ENCODE results near the gene RBM44.

RBM44 gene

GRCh38 chr2:237791977-237792727 is 6.4 kb upstream of the RBM44 start:
- TF ChIP-seq POLR2A (IDR thresholded peaks at IDR 0.05; ENCODE audit: low read depth, low read length) (no peak), POLR2AphosphoS5 (IDR thresholded peaks at IDR 0.05; ENCODE audit: low read depth, low read length) (no peak), TAF1 (IDR thresholded peaks at IDR 0.05; ENCODE audit: borderline replicate concordance, low read depth, low read length) (no peak)
- DNase-seq (ENCODE audit: insufficient read length) = no peak
- no peak for FAIRE-seq

GRCh38 chr2:237797253-237797652 is 1.3 kb upstream of the RBM44 start:
- DNase-seq (ENCODE audit: insufficient read length) (no peak), FAIRE-seq (no peak)
- no peak for TF ChIP-seq POLR2AphosphoS5 (IDR thresholded peaks at IDR 0.05; ENCODE audit: low read depth, low read length)
- TF ChIP-seq POLR2A (IDR thresholded peaks at IDR 0.05; ENCODE audit: low read depth, low read length) = no peak
- no peak for TF ChIP-seq TAF1 (IDR thresholded peaks at IDR 0.05; ENCODE audit: borderline replicate concordance, low read depth, low read length)

GRCh38 chr2:237799060-237799428 is 465 bp downstream of the RBM44 start:
- DNase-seq (ENCODE audit: insufficient read length) = no peak
- no peak for FAIRE-seq
- TF ChIP-seq POLR2A (IDR thresholded peaks at IDR 0.05; ENCODE audit: low read depth, low read length) = no peak
- no peak for TF ChIP-seq TAF1 (IDR thresholded peaks at IDR 0.05; ENCODE audit: borderline replicate concordance, low read depth, low read length)
- no peak for TF ChIP-seq POLR2AphosphoS5 (IDR thresholded peaks at IDR 0.05; ENCODE audit: low read depth, low read length)

GRCh38 chr2:237801466-237801865 is 2.9 kb downstream of the RBM44 start:
- FAIRE-seq (no peak), DNase-seq (ENCODE audit: insufficient read length) (no peak)
- TF ChIP-seq TAF1 (IDR thresholded peaks at IDR 0.05; ENCODE audit: borderline replicate concordance, low read depth, low read length) = no peak
- TF ChIP-seq POLR2A (IDR thresholded peaks at IDR 0.05; ENCODE audit: low read depth, low read length) = no peak
- no peak for TF ChIP-seq POLR2AphosphoS5 (IDR thresholded peaks at IDR 0.05; ENCODE audit: low read depth, low read length)

GRCh38 chr2:237806334-237806733 is 7.8 kb downstream of the RBM44 start:
- DNase-seq (ENCODE audit: insufficient read length) (no peak), FAIRE-seq (no peak)
- no peak for TF ChIP-seq TAF1 (IDR thresholded peaks at IDR 0.05; ENCODE audit: borderline replicate concordance, low read depth, low read length)
- TF ChIP-seq POLR2A (IDR thresholded peaks at IDR 0.05; ENCODE audit: low read depth, low read length) = no peak
- no peak for TF ChIP-seq POLR2AphosphoS5 (IDR thresholded peaks at IDR 0.05; ENCODE audit: low read depth, low read length)

GRCh38 chr2:237815637-237816036 is 17.1 kb downstream of the RBM44 start:
- TF ChIP-seq TAF1 (IDR thresholded peaks at IDR 0.05; ENCODE audit: borderline replicate concordance, low read depth, low read length) (no peak), POLR2A (IDR thresholded peaks at IDR 0.05; ENCODE audit: low read depth, low read length) (no peak), POLR2AphosphoS5 (IDR thresholded peaks at IDR 0.05; ENCODE audit: low read depth, low read length) (no peak)
- no peak for DNase-seq (ENCODE audit: insufficient read length)
- no peak for FAIRE-seq

- no peak for DNase-seq (ENCODE audit: insufficient read length)
- FAIRE-seq = no peak
- no peak for TF ChIP-seq POLR2A (IDR thresholded peaks at IDR 0.05; ENCODE audit: low read depth, low read length)
- TF ChIP-seq POLR2AphosphoS5 (IDR thresholded peaks at IDR 0.05; ENCODE audit: low read depth, low read length) = no peak
Observed at GRCh38 chr2:237816531-237816930, 18.0 kb downstream of the RBM44 start.

DNA sequence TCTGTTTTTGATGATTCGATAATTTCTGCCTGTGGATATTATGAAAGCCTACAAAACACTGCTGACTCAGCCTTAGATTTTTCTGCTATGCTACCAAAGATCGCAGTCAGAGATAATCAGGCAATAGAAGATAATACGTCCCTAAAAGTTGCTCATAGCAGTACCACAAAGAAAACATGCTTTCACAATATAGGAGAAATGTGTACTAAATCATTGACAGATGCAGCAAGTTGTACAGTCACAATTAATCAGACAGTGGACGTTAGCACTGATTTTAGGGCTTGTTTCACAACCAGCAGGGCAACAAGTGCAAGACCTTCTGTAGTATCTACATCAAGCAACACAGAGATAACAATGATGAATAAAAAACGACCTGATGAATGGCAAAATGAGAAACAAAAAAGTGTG is 19.5 kb downstream of the RBM44 start:
- DNase-seq (ENCODE audit: insufficient read length) (no peak), FAIRE-seq (no peak)
- TF ChIP-seq POLR2A (IDR thresholded peaks at IDR 0.05; ENCODE audit: low read depth, low read length) = no peak
- TF ChIP-seq TAF1 (IDR thresholded peaks at IDR 0.05; ENCODE audit: borderline replicate concordance, low read depth, low read length) = no peak
- TF ChIP-seq POLR2AphosphoS5 (IDR thresholded peaks at IDR 0.05; ENCODE audit: low read depth, low read length) = no peak

- FAIRE-seq (no peak), DNase-seq (ENCODE audit: insufficient read length) (no peak)
- no peak for TF ChIP-seq TAF1 (IDR thresholded peaks at IDR 0.05; ENCODE audit: borderline replicate concordance, low read depth, low read length)
- no peak for TF ChIP-seq POLR2AphosphoS5 (IDR thresholded peaks at IDR 0.05; ENCODE audit: low read depth, low read length)
Observed at GRCh38 chr2:237819231-237819630, 20.7 kb downstream of the RBM44 start.

DNA sequence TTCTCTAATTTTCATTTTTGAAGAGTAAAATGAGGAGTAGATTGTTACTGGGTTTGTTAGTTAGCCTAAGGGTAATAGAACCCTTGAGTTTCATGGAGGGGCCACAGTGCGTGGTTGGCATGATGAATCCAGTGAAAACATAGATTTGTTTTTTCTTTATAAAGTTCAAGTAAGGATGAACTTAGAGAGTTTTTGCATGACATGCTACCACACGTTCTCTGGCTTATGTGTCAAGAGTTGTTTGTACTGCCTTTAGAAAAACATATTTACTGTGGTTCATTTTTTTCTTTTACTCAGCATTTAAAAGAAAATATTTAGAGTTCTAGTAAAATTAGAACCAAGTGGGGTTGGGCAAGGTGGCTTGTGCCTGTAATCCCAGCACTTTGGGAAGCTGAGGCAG is 21.8 kb downstream of the RBM44 start:
- FAIRE-seq (no peak), DNase-seq (ENCODE audit: insufficient read length) (no peak)

DNA sequence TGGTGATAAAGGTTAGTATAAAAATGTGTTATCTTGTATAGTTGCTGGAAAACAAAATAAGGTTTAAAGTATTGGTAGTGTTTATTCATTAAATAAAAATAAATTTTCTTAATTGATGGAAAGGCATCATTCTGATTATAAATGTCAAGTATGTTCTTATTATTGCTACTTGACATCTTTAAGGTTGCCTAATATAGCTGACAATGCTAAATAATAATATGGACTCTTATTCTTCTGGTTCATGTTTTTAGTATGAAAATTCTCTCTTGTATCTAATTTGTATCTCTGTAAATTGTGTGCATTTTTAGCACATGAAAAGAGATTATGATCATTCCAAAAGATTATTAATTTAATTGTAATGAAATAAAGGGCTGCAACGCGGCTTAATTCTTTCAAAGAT is 25.0 kb downstream of the RBM44 start:
- no peak for FAIRE-seq

More for the DNA sequence above, 21.8 kb downstream of the RBM44 start:
- no peak for TF ChIP-seq POLR2A (IDR thresholded peaks at IDR 0.05; ENCODE audit: low read depth, low read length)
- no peak for TF ChIP-seq POLR2AphosphoS5 (IDR thresholded peaks at IDR 0.05; ENCODE audit: low read depth, low read length)
- no peak for TF ChIP-seq TAF1 (IDR thresholded peaks at IDR 0.05; ENCODE audit: borderline replicate concordance, low read depth, low read length)

GRCh38 chr2:237824085-237824484 is 25.5 kb downstream of the RBM44 start:
- TF ChIP-seq TAF1 (IDR thresholded peaks at IDR 0.05; ENCODE audit: borderline replicate concordance, low read depth, low read length) (no peak), POLR2A (IDR thresholded peaks at IDR 0.05; ENCODE audit: low read depth, low read length) (no peak), POLR2AphosphoS5 (IDR thresholded peaks at IDR 0.05; ENCODE audit: low read depth, low read length) (no peak)
- FAIRE-seq (no peak), DNase-seq (ENCODE audit: insufficient read length) (no peak)

More for the DNA sequence above, 25.0 kb downstream of the RBM44 start:
- DNase-seq (ENCODE audit: insufficient read length) = no peak
- TF ChIP-seq POLR2A (IDR thresholded peaks at IDR 0.05; ENCODE audit: low read depth, low read length) (no peak), POLR2AphosphoS5 (IDR thresholded peaks at IDR 0.05; ENCODE audit: low read depth, low read length) (no peak)

All from GM12892 (cell line).